Vagina (tissue), 2 donors: Measurements from ENCODE around the gene NUDCD3. TPM values are rescaled to one million over a fixed set of nuclear protein-coding genes. Genes with fewer than 3 reads are reported as not detected.

Experiments used
- DNase-seq, 2 donors: peaks; one replicate each; pipeline ENCODE4 v3.0.0-alpha.2; 2017; ENCODE audit errors: extremely low spot score in 2 of 2
- H3K27ac ChIP-seq: fragments of 200-600 bp; sonication (generic); one replicate; pipeline ENCODE4 v1.5.1; 2019
- H3K27me3 ChIP-seq: fragments of 200-600 bp; sonication (generic); one replicate; pipeline ENCODE4 v1.5.1; 2019
- H3K36me3 ChIP-seq, 2 donors: fragments of 200-600 bp; sonication (generic); one replicate each; pipeline ENCODE4 v1.5.1; 2017 to 2019
- H3K4me1 ChIP-seq: fragments of 200-600 bp; sonication (generic); one replicate; pipeline ENCODE4 v1.5.1; 2019
- H3K4me3 ChIP-seq, 2 donors: fragments of 200-600 bp; sonication (generic); 1 replicate in 1 of 2; 2 replicates in 1 of 2; pipeline ENCODE4 v1.5.1; 2016 to 2019
- H3K9me3 ChIP-seq: fragments of 200-600 bp; sonication (generic); one replicate; pipeline ENCODE4 v1.5.1; 2019
- POLR2A ChIP-seq, 2 donors: fragments of 450-650 bp; IDR thresholded peaks; one replicate each; pipeline ENCODE4 v1.6.1; 2017; ENCODE audit warnings: antibody characterized with exemption in 2 of 2, mild to moderate bottlenecking in 2 of 2, moderate library complexity in 2 of 2
- POLR2AphosphoS5 ChIP-seq, 2 donors: sonication (generic); formaldehyde crosslinking; IDR thresholded peaks; one replicate each; pipeline ENCODE4 v1.9.0; 2017; ENCODE audit warnings: antibody characterized with exemption in 2 of 2, mild to moderate bottlenecking in 2 of 2, low read depth in 1 of 2; ENCODE audit not compliant: insufficient read depth in 1 of 2
- intact Hi-C: fragments of 100-400 bp; cut with DNase I; formaldehyde crosslinking; loops from one replicate; pipeline ENCODE4 v1.15.1; 2023
- total RNA-seq: library from RNA; depleted of rRNA; stranded (reverse); fragments of >200 nt; gene quantifications from one replicate; pipeline ENCODE4 v1.2.3, GENCODE V29; 2016
- TF ChIP-seq, protein P1 (sequence below), 3 experiments: fragments of 450-650 bp in 2 of 3; fragments of 200-600 bp in 1 of 3; sonication (generic) in 1 of 3; IDR thresholded peaks; one replicate each; pipeline ENCODE4 v1.5.1; 2017 to 2019; ENCODE audit warnings: antibody characterized with exemption in 3 of 3, mild to moderate bottlenecking in 2 of 3, moderate library complexity in 2 of 3

The NUDCD3 gene
- total RNA-seq, 1 donor from 2014 or later, result 48.6 TPM

DNA sequence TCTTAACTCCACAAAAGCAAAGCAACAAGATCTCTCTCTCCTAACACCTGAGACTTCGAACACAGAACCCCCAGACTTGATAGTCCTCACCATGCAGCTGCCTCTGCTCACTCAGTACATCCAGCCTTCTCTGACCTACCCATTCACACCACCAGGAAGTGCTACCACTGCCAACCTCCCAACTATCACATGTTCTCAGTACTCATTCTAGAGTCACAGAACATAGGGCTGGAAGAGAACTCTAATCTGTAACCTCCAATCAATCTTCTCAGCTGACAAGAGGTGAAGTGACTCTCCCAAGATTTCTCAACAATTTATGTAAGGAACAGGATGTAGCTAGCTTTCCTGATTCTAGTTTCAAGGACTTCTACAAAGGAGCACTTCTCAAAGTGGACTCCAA is 3.8 kb downstream of the NUDCD3 start:
- peaks cover 52% of the 10 kb centered on the region for H3K4me1 ChIP-seq
- no peak for DNase-seq
- no peaks in the 10 kb centered on the region for H3K27me3 ChIP-seq
- intact Hi-C loops, result no loop called here
- no peak overlapping the region for H3K4me3 ChIP-seq
- TF ChIP-seq POLR2A (IDR thresholded peaks at IDR 0.05) (no peak), POLR2AphosphoS5 (IDR thresholded peaks at IDR 0.05; ENCODE audit: insufficient read depth in 1 of 2, low read depth in 1 of 2) (peak in 1 of 2 donors; percentile 69)
- no peak overlapping the region for H3K27ac ChIP-seq
- H3K9me3 ChIP-seq, result no peaks in the 10 kb centered on the region
- peaks cover 0 to 37% of the 10 kb centered on the region in 2 donors for H3K36me3 ChIP-seq

DNA sequence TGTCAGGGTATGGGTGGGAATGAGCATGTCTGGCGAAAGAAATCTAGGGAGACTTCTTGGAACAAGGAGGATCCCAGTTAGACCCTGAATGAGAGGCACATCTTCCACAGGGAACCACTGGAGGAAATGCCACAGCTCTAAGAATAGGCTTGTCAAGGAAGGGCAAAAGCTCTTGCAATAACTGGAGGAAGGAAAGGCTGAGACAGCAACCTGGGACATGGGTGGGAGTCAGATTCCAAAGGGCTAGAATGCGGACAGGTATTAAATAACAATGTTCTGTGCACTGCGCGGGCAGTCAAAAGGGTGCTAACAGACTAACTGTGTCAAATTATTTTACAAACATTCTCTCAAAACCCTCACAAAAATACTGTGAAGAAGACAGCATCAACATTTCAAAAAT is 4.5 kb downstream of the NUDCD3 start:
- no peaks in the 10 kb centered on the region for H3K27me3 ChIP-seq

DNA sequence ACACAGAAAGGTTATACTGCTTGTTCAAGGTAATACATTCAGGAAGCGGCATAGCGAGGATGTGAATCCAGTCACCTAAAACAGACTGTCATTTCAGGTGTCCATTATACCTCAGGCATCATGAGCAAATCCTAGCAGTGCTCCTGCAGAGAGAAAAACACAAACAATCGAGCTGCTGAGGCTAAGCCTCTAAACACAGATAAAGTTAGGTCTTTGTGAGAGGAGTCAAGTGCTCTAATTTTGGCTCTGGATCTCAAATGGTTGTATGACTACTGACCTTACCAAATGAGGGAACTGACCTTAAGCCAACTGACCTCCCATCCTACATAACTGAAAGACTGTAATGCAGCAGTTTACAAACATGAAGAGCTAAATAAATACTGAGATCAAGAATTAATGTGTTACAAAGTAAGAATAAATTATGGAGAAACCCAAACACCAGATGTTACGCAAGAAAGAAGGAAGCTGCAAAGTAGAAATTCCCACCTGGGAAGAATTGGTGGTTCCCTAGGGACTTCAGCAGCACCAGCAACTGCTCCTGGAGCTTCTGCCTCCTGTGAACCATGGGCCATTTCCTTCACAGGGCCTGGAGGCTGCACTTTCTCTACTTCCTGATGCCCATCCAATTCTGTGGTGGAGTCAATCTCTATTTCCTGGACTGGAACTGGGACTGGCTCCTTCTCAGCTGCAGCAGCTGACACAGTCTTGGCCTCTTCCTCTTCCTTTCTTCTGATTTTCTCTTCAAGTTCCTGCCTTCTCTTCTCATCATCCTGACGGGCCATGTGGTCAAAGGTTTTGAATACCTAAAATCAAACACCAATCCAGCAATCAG is 5.8 kb downstream of the NUDCD3 start:
- no peak overlapping the region for H3K27ac ChIP-seq
- H3K4me3 ChIP-seq, result no peak overlapping the region
- no peaks in the 10 kb centered on the region for H3K9me3 ChIP-seq
- no peaks in the 10 kb centered on the region for H3K27me3 ChIP-seq
- intact Hi-C loops, result no loop called here
- TF ChIP-seq POLR2A (IDR thresholded peaks at IDR 0.05) (no peak), POLR2AphosphoS5 (IDR thresholded peaks at IDR 0.05; ENCODE audit: insufficient read depth in 1 of 2, low read depth in 1 of 2) (no peak)
- TF ChIP-seq, protein P1, sequence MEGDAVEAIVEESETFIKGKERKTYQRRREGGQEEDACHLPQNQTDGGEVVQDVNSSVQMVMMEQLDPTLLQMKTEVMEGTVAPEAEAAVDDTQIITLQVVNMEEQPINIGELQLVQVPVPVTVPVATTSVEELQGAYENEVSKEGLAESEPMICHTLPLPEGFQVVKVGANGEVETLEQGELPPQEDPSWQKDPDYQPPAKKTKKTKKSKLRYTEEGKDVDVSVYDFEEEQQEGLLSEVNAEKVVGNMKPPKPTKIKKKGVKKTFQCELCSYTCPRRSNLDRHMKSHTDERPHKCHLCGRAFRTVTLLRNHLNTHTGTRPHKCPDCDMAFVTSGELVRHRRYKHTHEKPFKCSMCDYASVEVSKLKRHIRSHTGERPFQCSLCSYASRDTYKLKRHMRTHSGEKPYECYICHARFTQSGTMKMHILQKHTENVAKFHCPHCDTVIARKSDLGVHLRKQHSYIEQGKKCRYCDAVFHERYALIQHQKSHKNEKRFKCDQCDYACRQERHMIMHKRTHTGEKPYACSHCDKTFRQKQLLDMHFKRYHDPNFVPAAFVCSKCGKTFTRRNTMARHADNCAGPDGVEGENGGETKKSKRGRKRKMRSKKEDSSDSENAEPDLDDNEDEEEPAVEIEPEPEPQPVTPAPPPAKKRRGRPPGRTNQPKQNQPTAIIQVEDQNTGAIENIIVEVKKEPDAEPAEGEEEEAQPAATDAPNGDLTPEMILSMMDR (IDR thresholded peaks at IDR 0.05), result no peak
- H3K4me1 ChIP-seq, result peaks cover 51% of the 10 kb centered on the region
- no peak for DNase-seq
- peaks cover 0 to 52% of the 10 kb centered on the region in 2 donors for H3K36me3 ChIP-seq

More for the DNA sequence above, 4.5 kb downstream of the NUDCD3 start:
- Histone ChIP-seq H3K9me3 (no peaks in the 10 kb centered on the region), H3K36me3 (peaks cover 0 to 44% of the 10 kb centered on the region in 2 donors), H3K4me3 (no peak overlapping the region), H3K4me1 (peaks cover 52% of the 10 kb centered on the region), H3K27ac (no peak overlapping the region)
- TF ChIP-seq, protein P1 (IDR thresholded peaks at IDR 0.05), result no peak
- no peak for TF ChIP-seq POLR2A (IDR thresholded peaks at IDR 0.05)
- TF ChIP-seq POLR2AphosphoS5 (IDR thresholded peaks at IDR 0.05; ENCODE audit: insufficient read depth in 1 of 2, low read depth in 1 of 2), result no peak
- intact Hi-C loops, result no loop called here
- no peak for DNase-seq

DNA sequence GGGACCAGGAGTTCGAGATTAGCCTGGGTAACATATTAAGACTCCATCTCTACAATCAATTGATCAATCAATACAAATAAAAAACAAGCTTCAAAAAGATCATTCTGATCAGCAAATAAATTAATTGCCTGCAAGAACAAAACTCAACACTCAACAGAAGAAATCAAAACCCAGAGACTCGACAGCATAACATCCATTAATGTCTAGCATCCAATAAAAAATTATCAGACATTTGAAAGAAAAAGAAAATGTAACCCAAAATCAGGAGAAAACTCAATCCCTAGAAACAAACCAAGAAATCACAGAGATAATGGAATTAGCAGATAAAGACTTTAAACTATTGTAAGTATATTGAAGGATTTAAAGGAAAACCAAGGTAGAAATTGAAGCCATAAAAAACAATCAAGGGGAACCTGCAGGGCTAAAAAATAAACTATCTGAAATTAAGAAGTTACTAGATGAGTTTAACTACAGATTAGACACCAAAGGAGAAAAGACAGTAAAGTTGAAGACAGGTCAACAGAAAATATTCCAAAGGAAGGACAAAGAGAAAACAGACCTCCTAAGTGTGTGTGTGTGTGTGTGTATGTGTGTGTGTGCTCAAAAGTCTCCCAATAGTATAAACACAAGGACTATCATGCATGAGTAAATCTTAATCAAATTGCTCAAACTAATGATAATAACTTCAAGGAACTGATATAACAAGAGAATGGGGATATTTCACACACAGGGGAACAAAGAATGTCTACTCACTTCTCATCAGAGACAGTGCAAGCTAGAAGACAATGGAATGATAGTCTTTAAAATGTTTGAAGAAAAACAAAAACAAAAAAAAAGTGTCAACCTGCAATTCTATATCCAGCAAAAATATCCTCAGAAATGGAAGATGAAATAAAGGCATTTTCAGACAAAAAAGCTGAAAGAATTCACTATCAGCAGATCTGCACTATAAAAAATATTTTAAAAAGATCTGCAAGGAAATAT is 7.7 kb downstream of the NUDCD3 start:
- H3K4me1 ChIP-seq, result peaks cover 32% of the 10 kb centered on the region
- peaks cover 0 to 66% of the 10 kb centered on the region in 2 donors for H3K36me3 ChIP-seq
- intact Hi-C loops, result no loop called here
- DNase-seq, result no peak
- H3K9me3 ChIP-seq, result no peaks in the 10 kb centered on the region
- no peak overlapping the region for H3K4me3 ChIP-seq
- H3K27me3 ChIP-seq, result no peaks in the 10 kb centered on the region
- TF ChIP-seq, protein P1 (IDR thresholded peaks at IDR 0.05), result no peak
- no peak for TF ChIP-seq POLR2A (IDR thresholded peaks at IDR 0.05)
- TF ChIP-seq POLR2AphosphoS5 (IDR thresholded peaks at IDR 0.05; ENCODE audit: insufficient read depth in 1 of 2, low read depth in 1 of 2), result no peak
- H3K27ac ChIP-seq, result no peak overlapping the region

DNA sequence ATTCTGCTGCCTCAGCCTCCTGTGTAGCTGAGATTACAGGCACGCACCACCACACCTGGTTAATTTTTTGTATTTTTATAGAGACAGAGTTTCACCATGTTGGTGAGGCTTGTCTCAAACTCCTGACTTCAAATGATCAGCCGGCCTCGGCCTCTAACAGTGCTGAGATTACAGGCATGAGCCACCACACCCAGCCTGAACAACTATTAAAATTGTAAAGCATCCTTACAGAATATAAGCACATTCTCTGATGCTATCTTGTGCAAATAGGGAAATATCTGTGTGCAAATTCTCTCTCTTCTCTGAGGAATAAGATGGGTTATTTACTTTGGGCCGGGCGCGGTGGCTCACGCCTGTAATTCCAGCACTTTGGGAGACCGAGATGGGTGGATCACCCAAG is 12.5 kb downstream of the NUDCD3 start:
- intact Hi-C loops, result loop anchor here (5.0 kb wide), 1 partner anchor 241 kb away; no protein-coding TSS in a partner anchor
- TF ChIP-seq, protein P1 (IDR thresholded peaks at IDR 0.05), result no peak
- TF ChIP-seq POLR2A (IDR thresholded peaks at IDR 0.05) (no peak), POLR2AphosphoS5 (IDR thresholded peaks at IDR 0.05; ENCODE audit: insufficient read depth in 1 of 2, low read depth in 1 of 2) (no peak)
- H3K27ac ChIP-seq, result no peak overlapping the region
- H3K9me3 ChIP-seq, result no peaks in the 10 kb centered on the region
- peaks cover 13% of the 10 kb centered on the region for H3K4me1 ChIP-seq
- no peak overlapping the region for H3K4me3 ChIP-seq
- H3K36me3 ChIP-seq, result peaks cover 0 to 61% of the 10 kb centered on the region in 2 donors
- no peak for DNase-seq
- no peaks in the 10 kb centered on the region for H3K27me3 ChIP-seq
